HG03135 (cell line): ENCODE measurements around the gene TMEM131L.
"Not testable (repeated sequence)": the region's sequence is repeated elsewhere in the genome, so short reads cannot be mapped to it uniquely, and the experiment has no call there.

Experiments used
- ATAC-seq: cut with Tn5 transposase; IDR thresholded peaks from one replicate; pipeline ENCODE4 v1.9.1; 2021; ENCODE audit warnings: mild to moderate bottlenecking, moderate library complexity; ENCODE audit not compliant: unreplicated experiment

Gene TMEM131L

DNA sequence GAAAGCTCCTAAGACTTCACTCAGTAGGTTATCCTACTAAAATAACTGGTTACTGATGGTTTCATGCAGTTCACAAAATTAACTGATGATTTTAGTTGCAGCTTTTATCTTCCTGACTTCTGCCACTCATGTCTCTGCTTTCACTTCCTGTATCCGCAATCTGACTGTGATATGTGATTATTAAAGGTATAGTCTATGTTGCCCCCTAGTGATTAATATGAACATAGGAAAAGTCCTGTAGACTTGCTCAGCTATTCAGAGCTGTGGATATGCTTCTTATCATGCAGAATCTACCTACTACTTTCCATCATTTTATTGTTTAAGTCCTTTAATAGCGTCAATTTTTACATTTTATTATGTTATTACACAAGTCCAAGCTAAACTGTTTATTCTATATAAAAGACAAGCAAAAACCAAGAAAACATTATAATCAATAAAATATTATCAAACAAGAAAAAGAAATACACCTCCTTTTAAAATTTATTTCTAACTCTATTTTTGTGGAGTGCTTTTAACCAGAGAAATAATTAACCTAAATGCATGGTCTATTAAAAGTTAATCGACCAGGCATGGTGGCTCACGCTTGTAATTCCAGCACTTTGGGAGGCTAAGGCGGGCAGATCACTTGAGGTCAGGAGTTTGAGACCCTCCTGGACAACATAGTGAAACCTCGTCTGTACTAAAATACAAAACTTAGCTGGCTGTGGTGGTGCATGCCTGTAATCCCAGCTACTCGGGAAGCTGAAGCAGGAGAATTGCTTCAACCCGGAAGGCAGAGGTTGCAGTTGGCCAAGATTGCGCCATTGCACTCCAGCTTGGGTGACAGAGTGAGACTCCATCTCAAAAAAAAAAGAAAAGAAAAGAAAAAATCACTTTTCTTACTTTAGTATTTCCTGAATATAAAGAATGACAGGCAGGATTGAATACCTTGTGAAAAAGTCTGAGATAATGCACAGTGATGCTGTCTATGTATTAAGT, 177.5 kb downstream of the TMEM131L start:
- ATAC-seq = peak; percentile 86

DNA sequence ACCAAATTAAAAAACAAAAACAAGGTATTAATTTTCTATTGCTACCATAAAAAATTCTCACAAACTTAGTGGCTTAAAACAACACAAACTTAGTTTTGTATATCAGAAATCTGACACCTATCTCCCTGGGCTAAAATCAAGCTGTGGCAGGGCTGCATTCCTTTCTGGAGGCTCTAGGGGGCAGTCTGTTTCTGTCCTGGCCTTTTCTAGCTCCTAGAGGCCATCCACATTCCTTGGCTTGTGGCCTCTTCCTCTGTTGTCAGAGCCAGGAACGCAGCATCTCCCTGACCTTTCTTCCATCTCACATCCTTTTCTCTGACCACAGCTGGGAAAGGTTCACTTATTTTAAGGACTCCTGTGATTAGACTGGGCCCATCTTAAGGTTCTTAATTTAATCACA, 179.0 kb downstream of the TMEM131L start:
- no peak for ATAC-seq

DNA sequence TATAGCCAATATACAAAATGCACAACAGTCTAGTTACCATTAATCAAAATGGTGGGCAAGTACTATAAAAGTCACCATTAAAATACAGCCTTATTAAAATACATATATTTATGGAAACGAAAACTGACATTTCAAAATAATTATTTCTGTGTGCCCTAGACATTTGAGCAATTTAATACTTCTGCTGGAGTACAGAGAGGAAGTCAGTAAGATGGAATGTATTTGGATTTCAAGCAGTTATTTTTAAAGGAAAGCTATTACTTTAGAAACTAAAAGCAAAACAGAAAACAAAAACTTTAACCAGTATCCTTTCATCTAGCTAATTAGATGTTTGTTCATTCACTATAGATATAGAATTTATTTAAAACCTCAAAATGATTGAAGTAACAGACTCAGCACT, 180.1 kb downstream of the TMEM131L start:
- no peak for ATAC-seq

DNA sequence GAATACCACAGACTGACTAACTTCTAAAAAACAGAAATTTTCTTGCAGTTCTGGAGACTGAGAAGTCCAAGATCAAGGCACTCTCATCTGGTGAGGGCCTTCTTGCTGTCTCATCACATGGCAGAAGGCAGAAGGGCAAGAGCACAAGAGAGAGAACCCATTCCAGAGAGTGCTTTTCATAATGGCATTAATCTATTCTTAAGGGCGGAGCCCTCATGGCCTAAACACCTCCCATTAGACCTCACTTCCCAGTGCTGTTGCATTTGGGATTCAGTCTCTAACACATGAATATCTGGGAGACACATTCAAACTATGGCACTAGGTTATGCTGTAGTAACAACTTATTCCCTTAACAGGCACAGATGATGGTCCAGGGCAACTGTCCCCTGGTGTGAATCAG, 180.8 kb downstream of the TMEM131L start:
- ATAC-seq = no peak

DNA sequence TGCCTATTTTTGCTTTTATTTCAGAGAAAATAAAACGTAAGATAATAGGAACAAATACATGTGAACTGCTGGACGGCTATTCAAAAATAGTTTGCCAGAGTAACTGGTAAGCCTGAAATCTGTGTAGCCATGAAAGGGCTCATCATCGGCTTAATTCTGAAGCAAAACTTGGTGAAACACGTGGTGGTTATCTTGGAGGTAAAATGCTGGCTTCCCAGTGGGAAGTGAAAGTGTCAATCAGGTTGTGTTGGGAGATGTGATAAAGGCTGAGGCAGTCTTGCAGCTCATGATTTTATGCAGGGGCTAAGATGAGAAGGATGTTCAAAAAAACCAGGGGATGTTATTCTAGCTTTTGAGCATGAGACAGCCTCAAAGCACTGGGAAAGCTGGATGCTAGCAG, 181.8 kb downstream of the TMEM131L start:
- ATAC-seq = no peak

DNA sequence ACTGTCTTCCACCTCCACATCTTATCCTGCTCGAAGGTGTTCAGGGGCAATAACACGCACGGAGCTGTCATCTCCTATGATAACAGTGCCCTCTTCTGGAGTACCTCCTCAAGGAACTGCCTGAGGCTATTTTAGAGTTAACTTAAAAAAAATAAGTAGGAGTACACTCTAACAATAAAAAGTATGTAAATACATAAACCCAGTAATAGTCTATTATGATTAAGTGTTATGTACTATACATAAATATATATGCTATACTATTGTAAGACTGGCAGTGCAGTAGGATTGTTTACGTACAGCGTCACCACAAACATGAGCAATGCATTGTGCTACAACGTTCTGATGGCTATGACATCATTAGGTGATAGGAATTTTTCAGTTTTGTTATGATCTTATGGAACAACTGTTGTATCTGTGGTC, 183.4 kb downstream of the TMEM131L start:
- ATAC-seq = no peak

DNA sequence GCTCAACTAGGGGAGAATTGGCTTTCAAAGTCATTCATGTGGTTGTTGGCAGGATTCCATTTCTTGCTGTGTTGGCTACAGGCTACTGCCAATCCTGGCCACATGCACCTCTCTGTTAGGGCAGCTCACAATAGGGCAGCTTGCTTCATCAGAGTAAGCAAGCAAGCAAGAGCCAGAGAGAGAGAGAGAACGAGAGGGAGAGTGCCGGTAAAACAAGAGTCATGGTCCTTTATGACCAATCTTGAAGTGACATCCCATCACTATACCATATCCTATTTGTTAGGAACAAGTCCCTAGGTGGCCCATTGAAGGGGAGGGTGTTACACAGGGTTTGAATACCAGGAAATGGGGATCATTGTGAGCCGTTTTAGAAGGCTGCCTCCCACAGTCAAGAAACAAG, 185.0 kb downstream of the TMEM131L start:
- ATAC-seq = no peak

DNA sequence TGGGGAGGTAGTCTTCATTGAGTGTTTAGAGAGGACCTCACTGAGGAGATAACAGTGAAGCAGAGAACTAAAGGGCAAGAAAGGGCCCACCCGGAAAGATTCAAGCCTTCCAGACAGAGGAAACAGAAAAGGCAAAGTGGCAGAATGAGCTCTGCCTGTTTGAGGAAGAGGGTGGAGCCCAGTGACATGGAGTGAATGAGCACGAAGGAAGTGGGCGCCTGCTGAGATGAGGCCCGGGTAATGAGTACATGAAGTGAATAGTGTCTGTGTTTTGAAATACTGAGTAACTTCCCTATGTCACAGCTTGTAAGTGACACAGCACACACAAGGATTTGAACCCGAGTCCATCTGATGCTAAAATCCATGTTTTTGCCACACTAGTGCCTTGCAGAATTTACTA, 185.4 kb downstream of the TMEM131L start:
- ATAC-seq = no peak

DNA sequence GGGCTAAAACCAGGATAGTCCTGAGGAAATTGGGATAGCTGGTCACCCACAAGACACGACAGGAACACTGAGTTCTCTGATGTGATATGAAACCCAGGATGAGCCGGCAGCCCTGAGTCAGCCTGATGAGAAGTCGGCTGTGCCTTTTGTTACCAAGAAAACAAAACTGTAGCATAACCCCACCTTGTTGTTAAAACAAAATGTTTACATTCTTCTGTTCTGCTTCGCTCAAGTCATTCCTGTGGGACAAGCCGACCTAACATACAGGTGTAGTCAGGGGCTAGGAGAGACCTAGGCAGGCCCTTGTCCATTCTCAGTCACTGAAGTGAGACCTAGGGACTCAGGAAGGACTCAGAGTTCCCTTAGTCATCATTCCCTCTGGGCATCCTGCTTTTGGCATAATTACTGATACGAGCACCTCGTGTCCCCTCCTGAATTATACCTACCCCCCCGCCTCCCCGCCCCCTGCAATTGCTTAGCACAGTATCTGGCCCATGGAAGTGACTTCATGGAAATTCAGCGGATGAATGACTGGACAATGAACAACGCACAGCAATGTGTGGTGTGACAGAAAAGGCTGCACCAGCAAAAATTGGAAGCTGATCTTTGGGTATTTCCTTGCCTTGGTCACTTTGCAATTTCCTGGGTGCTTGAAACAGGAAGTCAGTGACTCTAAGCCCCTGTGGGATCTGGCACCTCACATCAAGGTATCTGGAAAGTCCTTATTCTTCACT, 186.1 kb downstream of the TMEM131L start:
- no peak for ATAC-seq

DNA sequence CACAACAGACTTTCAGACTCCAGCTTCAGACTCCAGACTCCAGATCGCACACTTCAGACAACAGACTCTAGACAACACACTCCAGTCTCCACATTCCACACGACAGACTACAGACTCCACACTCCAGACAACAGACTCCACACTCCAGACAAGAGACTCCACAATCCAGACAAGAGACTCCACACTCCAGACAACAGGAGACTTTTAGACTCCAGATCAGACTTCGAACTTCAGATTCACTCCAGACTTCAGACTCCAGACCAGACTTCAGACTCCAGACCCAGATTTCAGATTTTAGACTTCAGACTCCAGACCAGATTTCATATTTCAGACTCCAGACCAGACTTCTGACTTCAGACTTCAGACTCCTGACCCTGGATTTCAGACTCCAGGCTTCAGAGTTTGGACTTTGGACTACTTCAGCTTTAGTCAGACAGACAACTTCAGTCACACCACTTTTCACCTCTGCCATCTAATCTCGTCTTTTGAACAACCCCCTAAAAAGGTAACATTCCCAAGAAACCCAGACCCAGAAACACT, 188.9 kb downstream of the TMEM131L start:
- no peak for ATAC-seq

DNA sequence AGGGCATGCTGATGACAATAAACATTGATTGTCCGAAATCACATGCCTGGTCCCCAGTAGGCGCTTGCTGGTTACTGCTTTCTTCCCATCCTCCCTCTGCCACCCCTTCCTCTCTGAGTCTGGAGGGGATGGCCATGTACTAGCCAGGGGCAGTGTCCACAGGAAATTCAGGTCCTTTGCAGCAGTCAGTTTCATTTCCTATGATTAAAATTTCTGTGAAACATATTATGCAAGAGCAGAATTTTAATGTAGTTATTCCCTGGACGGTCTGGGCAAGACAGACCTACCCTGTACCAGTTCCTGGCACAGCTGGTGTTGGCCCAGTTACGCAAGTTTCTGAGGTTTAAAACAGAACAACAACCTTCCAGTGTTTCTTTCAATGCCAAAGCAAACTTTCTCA, 189.8 kb downstream of the TMEM131L start:
- ATAC-seq = no peak

DNA sequence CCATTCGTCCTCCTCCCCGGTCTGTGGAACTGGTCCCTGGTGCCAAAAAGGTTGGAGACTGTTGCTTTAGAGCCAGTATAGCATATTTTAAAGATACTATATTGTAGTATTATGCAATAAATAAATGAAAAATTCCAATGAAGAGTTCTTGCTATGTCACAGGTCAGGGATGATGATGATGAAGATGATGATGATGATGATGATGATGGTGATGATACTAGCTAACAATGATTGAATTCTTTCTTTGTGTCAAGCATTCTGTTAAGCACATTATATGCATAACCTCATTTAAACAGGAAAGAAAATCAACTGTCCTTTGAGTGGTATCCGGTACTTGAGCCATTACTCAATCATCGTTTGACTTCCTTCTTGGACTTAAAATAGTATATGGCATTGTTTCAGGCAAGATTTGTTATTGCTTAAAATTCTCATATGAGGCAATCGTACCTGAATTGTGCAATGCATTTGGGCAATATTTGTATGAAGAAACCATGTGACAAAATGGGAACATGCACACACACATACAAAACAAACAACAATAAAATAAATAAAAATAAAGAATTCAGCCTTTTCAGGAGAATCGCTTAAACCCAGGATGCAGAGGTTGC, 195.2 kb downstream of the TMEM131L start:
- ATAC-seq = no peak

DNA sequence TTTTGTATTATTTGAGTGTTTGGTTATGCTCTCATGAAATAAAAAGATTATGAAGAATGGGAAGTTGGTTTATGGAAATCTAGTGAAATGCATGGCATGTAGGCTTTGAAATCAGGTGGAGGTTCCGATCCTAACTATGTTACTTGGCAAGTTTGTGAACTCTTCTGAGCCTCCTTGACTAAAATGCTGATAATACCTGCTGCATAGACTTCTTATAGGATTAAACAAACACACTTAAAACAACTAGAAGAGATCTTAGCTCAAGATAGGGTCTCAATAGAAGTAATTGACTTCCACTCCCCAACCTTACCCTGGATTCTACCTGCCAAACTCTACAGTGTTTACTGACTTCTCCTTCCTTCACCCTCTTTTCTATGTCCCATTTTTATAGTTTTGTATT, 195.7 kb downstream of the TMEM131L start:
- ATAC-seq = no peak

DNA sequence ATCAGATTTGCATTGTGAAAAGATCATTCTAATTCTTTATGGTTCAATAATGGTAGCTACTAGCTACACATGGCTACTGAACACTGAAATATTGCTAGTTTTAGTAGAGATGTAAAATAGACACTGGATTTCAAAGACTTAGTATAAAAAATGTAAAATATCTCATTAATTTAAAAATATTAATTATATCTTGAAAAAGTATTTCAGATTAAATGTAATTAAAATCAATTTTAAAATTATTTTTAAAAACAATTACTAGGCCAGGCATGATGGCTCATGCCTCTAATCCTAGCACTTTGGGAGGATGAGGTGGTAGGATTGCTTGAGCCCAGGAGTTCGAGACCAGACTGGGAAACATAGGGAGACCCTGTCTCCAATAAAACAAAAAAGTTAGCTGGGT, 197.5 kb downstream of the TMEM131L start:
- no peak for ATAC-seq

DNA sequence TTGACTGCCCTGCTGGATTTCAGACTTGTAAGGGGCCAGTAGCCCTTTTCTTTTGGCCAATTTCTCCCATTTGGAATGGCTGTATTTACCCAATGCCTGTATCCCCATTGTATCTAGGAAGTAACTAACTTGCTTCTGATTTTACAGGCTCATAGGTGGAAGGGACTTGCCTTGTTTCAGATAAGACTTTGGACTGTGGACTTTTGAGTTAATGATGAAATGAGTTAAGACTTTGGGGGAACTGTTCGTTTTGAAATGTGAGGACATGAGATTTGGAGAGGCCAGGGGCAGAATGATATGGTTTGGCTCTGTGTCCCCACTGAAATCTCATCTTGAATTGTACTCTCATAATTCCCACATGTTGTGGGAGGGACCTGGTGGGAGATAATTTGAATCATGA, 200.3 kb downstream of the TMEM131L start:
- not testable (repeated sequence) for ATAC-seq

DNA sequence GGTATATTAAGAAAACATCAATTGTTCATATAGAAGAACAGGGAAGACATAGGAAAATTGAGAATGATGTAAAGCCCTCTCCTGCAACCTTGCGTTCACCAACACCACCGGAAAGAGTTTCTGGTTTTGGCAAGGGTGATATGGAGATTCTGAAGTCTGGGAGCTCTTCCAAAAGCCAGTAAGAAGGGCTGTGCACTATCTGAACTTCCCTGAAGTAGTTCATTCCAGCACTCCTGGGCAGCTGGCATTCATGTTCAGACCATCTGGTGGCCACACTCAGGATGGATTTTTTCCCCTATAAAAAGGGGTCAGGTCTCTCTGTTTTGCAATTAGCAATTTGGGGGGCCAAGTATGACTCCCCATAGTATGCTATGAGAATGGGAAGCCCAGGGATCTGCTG, 202.5 kb downstream of the TMEM131L start:
- no peak for ATAC-seq

DNA sequence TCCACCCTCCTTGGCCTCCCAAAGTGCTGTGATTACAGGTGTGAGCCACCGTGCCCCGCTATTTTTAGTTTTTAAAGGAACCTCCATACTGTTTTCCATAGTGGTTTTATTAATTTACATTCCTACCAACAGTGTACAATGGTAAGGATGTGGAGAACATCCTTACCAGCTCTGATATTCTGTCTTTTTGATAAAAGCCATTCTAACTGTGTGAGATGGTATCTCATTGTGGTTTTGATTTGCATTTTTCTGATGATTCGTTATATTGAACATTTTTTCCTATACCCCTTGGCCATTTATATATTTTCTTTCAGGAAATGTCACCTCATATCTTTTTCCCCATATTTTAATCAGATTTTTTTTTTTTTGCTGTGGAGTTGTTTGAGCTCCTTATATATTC, 203.7 kb downstream of the TMEM131L start:
- no peak for ATAC-seq

DNA sequence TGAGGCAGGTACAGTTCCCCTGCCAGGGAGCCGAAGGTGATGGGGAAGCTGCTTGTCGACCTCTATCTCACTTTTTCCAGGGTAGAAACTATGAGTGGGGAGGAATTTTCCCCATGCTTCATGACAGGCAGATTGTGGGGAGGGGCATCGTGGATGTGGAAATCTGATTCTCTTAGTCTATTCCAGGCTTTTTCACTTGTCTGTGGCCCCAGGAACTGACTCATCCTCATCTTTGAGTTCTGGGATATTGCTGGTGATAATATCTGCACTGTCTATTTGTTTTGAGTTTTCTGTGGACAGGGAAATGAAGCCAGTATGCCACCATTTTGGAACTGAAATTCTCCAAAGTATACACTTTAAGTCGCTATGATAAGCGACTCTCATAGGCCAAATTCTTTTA, 210.3 kb downstream of the TMEM131L start:
- ATAC-seq = no peak

DNA sequence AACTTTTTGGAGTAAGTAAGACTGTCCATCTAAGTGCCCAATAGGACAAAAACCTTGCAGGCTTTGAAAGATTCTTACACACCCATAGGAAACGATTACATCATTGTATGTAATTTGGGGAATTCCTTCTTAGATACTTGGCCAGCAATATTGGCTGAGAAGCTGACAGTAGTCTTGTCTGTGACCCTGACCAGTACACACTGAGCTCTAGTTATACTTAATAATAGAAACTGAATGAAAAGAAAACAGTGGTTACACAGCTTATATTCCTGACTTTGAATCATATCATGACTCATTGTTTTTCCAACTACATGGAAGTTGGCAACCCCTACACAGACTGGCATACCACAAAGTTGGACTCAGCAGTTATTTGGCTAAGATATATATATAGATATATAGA, 210.8 kb downstream of the TMEM131L start:
- ATAC-seq = no peak

DNA sequence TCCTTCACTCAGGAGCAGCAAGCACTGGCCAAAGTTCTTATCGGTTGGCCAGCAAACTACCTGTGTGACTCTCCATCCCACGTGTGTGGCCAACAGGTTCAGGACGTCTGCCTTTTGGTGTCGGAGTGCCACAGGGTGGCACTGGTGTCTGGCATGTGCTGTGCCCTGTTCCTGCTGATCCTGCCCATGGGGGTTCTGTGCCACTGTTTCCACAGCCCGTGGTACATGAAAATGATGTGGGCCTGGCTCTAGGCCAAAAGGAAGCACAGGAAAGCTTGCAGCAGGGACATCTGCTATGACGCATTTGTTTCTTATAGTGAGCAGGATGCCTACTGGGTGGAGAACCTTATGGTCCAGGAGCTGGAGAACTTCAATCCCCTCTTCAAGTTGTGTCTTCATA, 213.3 kb downstream of the TMEM131L start:
- no peak for ATAC-seq

DNA sequence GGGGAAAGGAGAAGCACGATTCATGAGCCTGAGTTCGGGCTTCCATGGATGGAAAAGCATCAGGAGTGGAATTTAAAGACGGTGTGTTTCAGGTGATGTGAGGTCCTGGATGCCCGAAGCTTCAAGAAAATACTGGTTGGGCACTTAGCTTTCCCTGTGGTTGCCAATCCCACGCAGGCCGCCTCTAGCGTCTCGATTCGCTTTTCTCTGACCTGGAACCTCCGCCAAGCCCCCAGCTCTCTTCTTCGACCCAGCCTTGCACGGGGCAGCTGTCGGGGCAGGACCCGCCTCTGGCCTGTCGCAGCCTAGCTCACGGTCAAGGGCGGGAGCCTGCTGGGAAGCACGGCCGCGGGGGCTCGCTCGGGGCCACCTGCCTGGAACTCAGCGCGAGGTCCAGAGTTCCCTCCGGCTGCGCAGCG, 217.6 kb downstream of the TMEM131L start:
- no peak for ATAC-seq
